GM18498 (cell line): ENCODE results near the gene NFKBIE.

Experiments
- ATAC-seq: cut with Tn5 transposase; IDR thresholded peaks from one replicate; pipeline ENCODE4 v1.9.1; 2021; ENCODE audit warnings: mild to moderate bottlenecking, moderate library complexity; ENCODE audit not compliant: unreplicated experiment

Gene NFKBIE

GRCh38 chr6:44260451-44261297 is 4.7 kb downstream of the NFKBIE start:
- ATAC-seq = no peak

GRCh38 chr6:44260011-44260410 is 5.3 kb downstream of the NFKBIE start:
- no peak for ATAC-seq

- no peak for ATAC-seq
Measured at GRCh38 chr6:44258921-44259320, 6.4 kb downstream of the NFKBIE start.

GRCh38 chr6:44258325-44258863 is 7.0 kb downstream of the NFKBIE start:
- no peak for ATAC-seq

GRCh38 chr6:44257753-44258324 is 7.5 kb downstream of the NFKBIE start:
- ATAC-seq = peak; percentile 8

GRCh38 chr6:44257025-44257752 is 8.2 kb downstream of the NFKBIE start, which contains the start of gene SLC35B2:
Gene SLC35B2 (minus strand): TSS chr6:44257528. CDS start chr6:44257410, 118 bp downstream.
- peak; percentile 59 for ATAC-seq

- ATAC-seq = no peak
Measured at GRCh38 chr6:44256775-44257024, 8.7 kb downstream of the NFKBIE start.

GRCh38 chr6:44255871-44256774 is 9.2 kb downstream of the NFKBIE start:
- no peak for ATAC-seq

GRCh38 chr6:44255105-44255808 is 10.1 kb downstream of the NFKBIE start:
- ATAC-seq = no peak

GRCh38 chr6:44254191-44255104 is 10.9 kb downstream of the NFKBIE start:
- ATAC-seq = no peak

- ATAC-seq = no peak
Measured at GRCh38 chr6:44253307-44254101, 11.8 kb downstream of the NFKBIE start.

GRCh38 chr6:44251576-44252524 is 13.5 kb downstream of the NFKBIE start:
- no peak for ATAC-seq

- no peak for ATAC-seq
Measured at GRCh38 chr6:44250718-44251123, 14.6 kb downstream of the NFKBIE start.

GRCh38 chr6:44250067-44250717 is 15.2 kb downstream of the NFKBIE start:
- ATAC-seq = no peak

- ATAC-seq = no peak
Measured at GRCh38 chr6:44249082-44249748, 16.1 kb downstream of the NFKBIE start.

- no peak for ATAC-seq
Measured at GRCh38 chr6:44248579-44248978, 16.8 kb downstream of the NFKBIE start.
